ENCODE measurements around the gene TAF1D. TPM values are rescaled to one million over a fixed set of nuclear protein-coding genes. Genes with fewer than 3 reads are reported as not detected.

Gene TAF1D
- polyA plus RNA-seq, 1 donor from 2014 or later = 204 TPM

DNA sequence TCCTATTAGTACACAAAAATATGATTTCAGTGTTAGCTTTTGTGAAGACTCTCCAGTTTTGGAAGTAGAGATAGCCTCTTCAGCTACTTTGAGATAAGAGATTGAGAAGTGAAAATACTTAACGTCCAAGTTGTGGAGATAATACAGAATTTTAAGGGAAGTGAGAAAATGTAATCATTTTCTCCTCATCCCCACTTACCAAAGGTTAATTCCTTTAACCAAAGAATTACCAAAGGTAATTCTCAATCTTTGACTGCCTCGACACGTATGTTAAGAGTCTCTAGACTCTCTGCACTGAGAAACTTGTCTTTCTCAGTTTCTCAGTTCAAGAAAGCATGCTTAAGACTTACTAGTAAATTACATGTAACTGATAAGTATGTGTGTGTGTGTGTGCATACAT, 15.5 kb upstream of the TAF1D start:
- H3K4me2 ChIP-seq (ENCODE audit: low read length) = no peak overlapping the region
- peaks cover 4% of the 10 kb centered on the region for H3K36me3 ChIP-seq (ENCODE audit: insufficient read depth, low read length)
- TF ChIP-seq MXI1 (conservative IDR thresholded peaks at IDR 0.05; ENCODE audit: poor library complexity, severe bottlenecking) = no peak
- no peak for TF ChIP-seq RAD21 (conservative IDR thresholded peaks at IDR 0.05)
- TF ChIP-seq SMC3 (conservative IDR thresholded peaks at IDR 0.05; ENCODE audit: poor library complexity) = no peak
- TF ChIP-seq POLR2AphosphoS5 (IDR thresholded peaks at IDR 0.05) = no peak
- no peak for TF ChIP-seq EP300 (conservative IDR thresholded peaks at IDR 0.05; ENCODE audit: poor library complexity, severe bottlenecking)
- no peak for TF ChIP-seq EZH2 (IDR thresholded peaks at IDR 0.05; ENCODE audit: borderline replicate concordance, insufficient read depth, low read length, poor library complexity, severe bottlenecking)
- TF ChIP-seq, protein P1, sequence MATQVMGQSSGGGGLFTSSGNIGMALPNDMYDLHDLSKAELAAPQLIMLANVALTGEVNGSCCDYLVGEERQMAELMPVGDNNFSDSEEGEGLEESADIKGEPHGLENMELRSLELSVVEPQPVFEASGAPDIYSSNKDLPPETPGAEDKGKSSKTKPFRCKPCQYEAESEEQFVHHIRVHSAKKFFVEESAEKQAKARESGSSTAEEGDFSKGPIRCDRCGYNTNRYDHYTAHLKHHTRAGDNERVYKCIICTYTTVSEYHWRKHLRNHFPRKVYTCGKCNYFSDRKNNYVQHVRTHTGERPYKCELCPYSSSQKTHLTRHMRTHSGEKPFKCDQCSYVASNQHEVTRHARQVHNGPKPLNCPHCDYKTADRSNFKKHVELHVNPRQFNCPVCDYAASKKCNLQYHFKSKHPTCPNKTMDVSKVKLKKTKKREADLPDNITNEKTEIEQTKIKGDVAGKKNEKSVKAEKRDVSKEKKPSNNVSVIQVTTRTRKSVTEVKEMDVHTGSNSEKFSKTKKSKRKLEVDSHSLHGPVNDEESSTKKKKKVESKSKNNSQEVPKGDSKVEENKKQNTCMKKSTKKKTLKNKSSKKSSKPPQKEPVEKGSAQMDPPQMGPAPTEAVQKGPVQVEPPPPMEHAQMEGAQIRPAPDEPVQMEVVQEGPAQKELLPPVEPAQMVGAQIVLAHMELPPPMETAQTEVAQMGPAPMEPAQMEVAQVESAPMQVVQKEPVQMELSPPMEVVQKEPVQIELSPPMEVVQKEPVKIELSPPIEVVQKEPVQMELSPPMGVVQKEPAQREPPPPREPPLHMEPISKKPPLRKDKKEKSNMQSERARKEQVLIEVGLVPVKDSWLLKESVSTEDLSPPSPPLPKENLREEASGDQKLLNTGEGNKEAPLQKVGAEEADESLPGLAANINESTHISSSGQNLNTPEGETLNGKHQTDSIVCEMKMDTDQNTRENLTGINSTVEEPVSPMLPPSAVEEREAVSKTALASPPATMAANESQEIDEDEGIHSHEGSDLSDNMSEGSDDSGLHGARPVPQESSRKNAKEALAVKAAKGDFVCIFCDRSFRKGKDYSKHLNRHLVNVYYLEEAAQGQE (IDR thresholded peaks at IDR 0.05; ENCODE audit: borderline replicate concordance) = no peak
- TF ChIP-seq TAF1 (IDR thresholded peaks at IDR 0.05; ENCODE audit: low read depth) = no peak
- TF ChIP-seq, protein P2, sequence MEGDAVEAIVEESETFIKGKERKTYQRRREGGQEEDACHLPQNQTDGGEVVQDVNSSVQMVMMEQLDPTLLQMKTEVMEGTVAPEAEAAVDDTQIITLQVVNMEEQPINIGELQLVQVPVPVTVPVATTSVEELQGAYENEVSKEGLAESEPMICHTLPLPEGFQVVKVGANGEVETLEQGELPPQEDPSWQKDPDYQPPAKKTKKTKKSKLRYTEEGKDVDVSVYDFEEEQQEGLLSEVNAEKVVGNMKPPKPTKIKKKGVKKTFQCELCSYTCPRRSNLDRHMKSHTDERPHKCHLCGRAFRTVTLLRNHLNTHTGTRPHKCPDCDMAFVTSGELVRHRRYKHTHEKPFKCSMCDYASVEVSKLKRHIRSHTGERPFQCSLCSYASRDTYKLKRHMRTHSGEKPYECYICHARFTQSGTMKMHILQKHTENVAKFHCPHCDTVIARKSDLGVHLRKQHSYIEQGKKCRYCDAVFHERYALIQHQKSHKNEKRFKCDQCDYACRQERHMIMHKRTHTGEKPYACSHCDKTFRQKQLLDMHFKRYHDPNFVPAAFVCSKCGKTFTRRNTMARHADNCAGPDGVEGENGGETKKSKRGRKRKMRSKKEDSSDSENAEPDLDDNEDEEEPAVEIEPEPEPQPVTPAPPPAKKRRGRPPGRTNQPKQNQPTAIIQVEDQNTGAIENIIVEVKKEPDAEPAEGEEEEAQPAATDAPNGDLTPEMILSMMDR (IDR thresholded peaks at IDR 0.05; ENCODE audit: poor library complexity, severe bottlenecking) = no peak
- no peak overlapping the region for H3K9ac ChIP-seq (ENCODE audit: low read length)
- no peaks in the 10 kb centered on the region for H3K9me3 ChIP-seq (ENCODE audit: low read length)
- H3F3A ChIP-seq (ENCODE audit: insufficient read depth, low read length, poor library complexity, severe bottlenecking) = no peaks in the 10 kb centered on the region
- no peaks in the 10 kb centered on the region for H3K9me2 ChIP-seq (ENCODE audit: insufficient read depth, low read length)
- no peak overlapping the region for H2AFZ ChIP-seq (ENCODE audit: low read depth, low read length)
- H3K4me3 ChIP-seq (ENCODE audit: low read length) = no peak overlapping the region
- H3K79me2 ChIP-seq (replicated peaks; ENCODE audit: insufficient read depth, low read length) = no peaks in the 10 kb centered on the region
- no peak overlapping the region for H3K27ac ChIP-seq (ENCODE audit: low read length)
- H4K20me1 ChIP-seq (ENCODE audit: insufficient read depth) = no peaks in the 10 kb centered on the region
- no peaks in the 10 kb centered on the region for H3K27me3 ChIP-seq (ENCODE audit: insufficient read depth, low read depth, low read length)

DNA sequence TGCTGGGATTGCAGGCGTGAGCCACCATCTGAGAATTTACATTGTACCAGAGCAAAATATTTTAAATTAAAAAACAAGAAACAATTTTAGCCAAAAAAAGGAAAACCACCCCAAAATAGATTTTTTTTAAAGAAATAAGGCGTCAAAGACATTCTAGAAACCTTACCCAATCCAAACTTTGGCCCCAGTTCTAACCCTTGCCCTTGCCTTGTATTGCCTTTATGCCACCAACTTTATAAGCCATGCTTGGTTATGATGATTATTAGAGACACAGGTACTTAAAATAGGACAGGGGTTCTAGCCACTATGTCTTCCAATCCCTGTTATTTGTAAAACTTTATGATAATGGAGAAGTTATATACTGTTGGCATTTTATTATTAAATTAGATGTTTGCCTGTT, 11.9 kb upstream of the TAF1D start:
- H2AFZ ChIP-seq (ENCODE audit: low read depth, low read length) = no peak overlapping the region

More for the DNA sequence above, 11.9 kb upstream of the TAF1D start:
- no peak overlapping the region for H3K4me2 ChIP-seq (ENCODE audit: low read length)
- no peak for TF ChIP-seq TAF1 (IDR thresholded peaks at IDR 0.05; ENCODE audit: low read depth)
- TF ChIP-seq POLR2AphosphoS5 (IDR thresholded peaks at IDR 0.05) = no peak
- no peak for TF ChIP-seq EP300 (conservative IDR thresholded peaks at IDR 0.05; ENCODE audit: poor library complexity, severe bottlenecking)
- TF ChIP-seq EZH2 (IDR thresholded peaks at IDR 0.05; ENCODE audit: borderline replicate concordance, insufficient read depth, low read length, poor library complexity, severe bottlenecking) = no peak
- no peak for TF ChIP-seq MXI1 (conservative IDR thresholded peaks at IDR 0.05; ENCODE audit: poor library complexity, severe bottlenecking)
- TF ChIP-seq, protein P1 (IDR thresholded peaks at IDR 0.05; ENCODE audit: borderline replicate concordance) = no peak
- TF ChIP-seq RAD21 (conservative IDR thresholded peaks at IDR 0.05) = no peak
- no peaks in the 10 kb centered on the region for H3F3A ChIP-seq (ENCODE audit: insufficient read depth, low read length, poor library complexity, severe bottlenecking)
- H3K9ac ChIP-seq (ENCODE audit: low read length) = no peak overlapping the region
- no peaks in the 10 kb centered on the region for H4K20me1 ChIP-seq (ENCODE audit: insufficient read depth)
- H3K4me3 ChIP-seq (ENCODE audit: low read length) = no peak overlapping the region
- no peak overlapping the region for H3K27ac ChIP-seq (ENCODE audit: low read length)
- no peaks in the 10 kb centered on the region for H3K27me3 ChIP-seq (ENCODE audit: insufficient read depth, low read depth, low read length)
- no peaks in the 10 kb centered on the region for H3K9me3 ChIP-seq (ENCODE audit: low read length)
- no peaks in the 10 kb centered on the region for H3K79me2 ChIP-seq (replicated peaks; ENCODE audit: insufficient read depth, low read length)
- H3K36me3 ChIP-seq (ENCODE audit: insufficient read depth, low read length) = peaks cover 4% of the 10 kb centered on the region
- H3K9me2 ChIP-seq (ENCODE audit: insufficient read depth, low read length) = no peaks in the 10 kb centered on the region
